H9 (cell line): ENCODE measurements around the gene EHHADH. TPM values are rescaled to one million over a fixed set of nuclear protein-coding genes. Genes with fewer than 3 reads are reported as not detected.
"Not testable (repeated sequence)": the region's sequence is repeated elsewhere in the genome, so short reads cannot be mapped to it uniquely, and the experiment has no call there.

Experiments used
- DNase-seq: peaks from one replicate; pipeline ENCODE4 v3.0.0-alpha.2; 2017
- H2AFZ ChIP-seq: one replicate; pipeline ENCODE4 v1.6.1; 2013; ENCODE audit warnings: mild to moderate bottlenecking, low read length, control low read depth, moderate library complexity
- H2AK5ac ChIP-seq: 2 replicates; pipeline ENCODE4 v1.6.1; 2013; ENCODE audit warnings: low read length, control low read depth, mixed read lengths; ENCODE audit not compliant: insufficient read length
- H2BK120ac ChIP-seq: one replicate; pipeline ENCODE4 v1.6.1; 2013; ENCODE audit warnings: low read depth, mild to moderate bottlenecking, low read length, control low read depth, inconsistent platforms; ENCODE audit not compliant: poor library complexity, severe bottlenecking
- H2BK12ac ChIP-seq: 2 replicates; pipeline ENCODE4 v1.6.1; 2013; ENCODE audit warnings: low read length, control low read depth, mixed read lengths, low read depth; ENCODE audit not compliant: insufficient read length
- H2BK15ac ChIP-seq: 2 replicates; pipeline ENCODE4 v1.6.1; 2013; ENCODE audit warnings: low read depth, low read length, control low read depth
- H2BK20ac ChIP-seq: one replicate; pipeline ENCODE4 v1.6.1; 2013; ENCODE audit warnings: low read depth, mild to moderate bottlenecking, low read length, control low read depth, inconsistent platforms; ENCODE audit not compliant: poor library complexity, severe bottlenecking
- H2BK5ac ChIP-seq: 2 replicates; pipeline ENCODE4 v1.6.1; 2013; ENCODE audit warnings: low read length, control low read depth, mixed read lengths; ENCODE audit not compliant: insufficient read length
- H3K14ac ChIP-seq: 2 replicates; pipeline ENCODE4 v1.6.1; 2013; ENCODE audit warnings: low read length, control low read depth; ENCODE audit not compliant: insufficient read depth
- H3K18ac ChIP-seq: 2 replicates; pipeline ENCODE4 v1.6.1; 2013; ENCODE audit warnings: low read depth, mild to moderate bottlenecking, mixed read lengths, low read length, control low read depth; ENCODE audit not compliant: insufficient read length
- H3K23ac ChIP-seq: 2 replicates; pipeline ENCODE4 v1.6.1; 2013; ENCODE audit warnings: low read length, control low read depth, mixed read lengths, low read depth; ENCODE audit not compliant: insufficient read length
- H3K23me2 ChIP-seq: 2 replicates; pipeline ENCODE4 v1.6.1; 2013; ENCODE audit warnings: low read depth, mild to moderate bottlenecking, mixed read lengths, low read length, control low read depth; ENCODE audit not compliant: insufficient read length, poor library complexity, severe bottlenecking
- H3K27ac ChIP-seq: 2 replicates; pipeline ENCODE4 v1.5.1; 2013; ENCODE audit warnings: low read length, control low read depth, mixed read lengths, low read depth; ENCODE audit not compliant: insufficient read length
- H3K27me3 ChIP-seq: 2 replicates; pipeline ENCODE4 v1.6.1; 2013; ENCODE audit warnings: low read length, control low read depth, inconsistent platforms; ENCODE audit not compliant: insufficient read depth
- H3K4ac ChIP-seq: 2 replicates; pipeline ENCODE4 v1.6.1; 2013; ENCODE audit warnings: low read depth, mild to moderate bottlenecking, control low read depth, inconsistent platforms, low read length, moderate library complexity
- H3K4me1 ChIP-seq: 2 replicates; pipeline ENCODE4 v1.6.1; 2013; ENCODE audit warnings: low read length, control low read depth, inconsistent platforms; ENCODE audit not compliant: insufficient read depth
- H3K4me2 ChIP-seq: 2 replicates; pipeline ENCODE4 v1.6.1; 2013; ENCODE audit warnings: low read length, control low read depth, mixed read lengths; ENCODE audit not compliant: insufficient read length, insufficient read depth
- H3K56ac ChIP-seq: 2 replicates; pipeline ENCODE4 v1.6.1; 2013; ENCODE audit warnings: low read depth, mild to moderate bottlenecking, mixed read lengths, low read length, control low read depth; ENCODE audit not compliant: insufficient read length
- H3K79me1 ChIP-seq: 2 replicates; pipeline ENCODE4 v1.6.1; 2013; ENCODE audit warnings: low read depth, mild to moderate bottlenecking, moderate library complexity, low read length, control low read depth, inconsistent platforms; ENCODE audit not compliant: insufficient read depth, poor library complexity, severe bottlenecking
- H3K79me2 ChIP-seq: 2 replicates; pipeline ENCODE4 v1.6.1; 2013; ENCODE audit warnings: low read length, control low read depth, inconsistent platforms; ENCODE audit not compliant: insufficient read depth
- H3K9ac ChIP-seq: 2 replicates; pipeline ENCODE4 v1.6.1; 2013; ENCODE audit warnings: low read length, control low read depth, mixed read lengths; ENCODE audit not compliant: insufficient read length; ENCODE audit errors: extremely low read depth
- H3K9me3 ChIP-seq: one replicate; pipeline ENCODE4 v1.6.1; 2013; ENCODE audit warnings: low read depth, low read length, inconsistent platforms; ENCODE audit not compliant: control insufficient read depth
- H3T11ph ChIP-seq: one replicate; pipeline ENCODE4 v1.6.1; 2013; ENCODE audit warnings: mild to moderate bottlenecking, low read length, control low read depth, inconsistent platforms
- H4K20me1 ChIP-seq: one replicate; pipeline ENCODE4 v1.6.1; 2013; ENCODE audit not compliant: control insufficient read depth, insufficient read length, insufficient read depth
- H4K5ac ChIP-seq: 2 replicates; pipeline ENCODE4 v1.6.1; 2013; ENCODE audit warnings: low read depth, mild to moderate bottlenecking, mixed read lengths, low read length, control low read depth; ENCODE audit not compliant: insufficient read length
- H4K8ac ChIP-seq: replicated peaks from 2 replicates; pipeline ENCODE4 v1.6.1; 2013; ENCODE audit warnings: low read length, control low read depth, mixed read lengths, low read depth; ENCODE audit not compliant: insufficient read length
- H4K91ac ChIP-seq: 2 replicates; pipeline ENCODE4 v1.6.1; 2013; ENCODE audit warnings: low read depth, mild to moderate bottlenecking, moderate library complexity, mixed read lengths, low read length, control low read depth; ENCODE audit not compliant: insufficient read length
- H3K27ac Mint-ChIP-seq, 3 experiments: 2 replicates in 2 of 3; 3 replicates in 1 of 3; pipeline ENCODE4 v1.8.0; 2020 to 2021; ENCODE audit warnings: mixed read lengths in 3 of 3, mild to moderate bottlenecking in 1 of 3, moderate library complexity in 1 of 3
- H3K27me3 Mint-ChIP-seq: 2 replicates; pipeline ENCODE4 v1.8.0; 2021; ENCODE audit warnings: low read depth, mild to moderate bottlenecking, moderate library complexity, mixed read lengths
- H3K36me3 Mint-ChIP-seq, 3 experiments: 2 replicates in 2 of 3; 3 replicates in 1 of 3; pipeline ENCODE4 v1.8.0; 2020 to 2021; ENCODE audit warnings: low read depth in 3 of 3, mixed read lengths in 3 of 3; ENCODE audit not compliant: insufficient read depth in 1 of 3
- H3K4me1 Mint-ChIP-seq, 2 experiments: 2 replicates each; pipeline ENCODE4 v1.8.0; 2020; ENCODE audit warnings: mixed read lengths in 2 of 2
- H3K4me3 Mint-ChIP-seq, 2 experiments: 2 replicates in 1 of 2; 3 replicates in 1 of 2; pipeline ENCODE4 v1.8.0; 2020 to 2021; ENCODE audit warnings: mild to moderate bottlenecking in 2 of 2, mixed read lengths in 2 of 2, moderate library complexity in 1 of 2
- H3K9me3 Mint-ChIP-seq, 2 experiments: 2 replicates in 1 of 2; 3 replicates in 1 of 2; pipeline ENCODE4 v1.8.0; 2020; ENCODE audit warnings: mild to moderate bottlenecking in 2 of 2, mixed read lengths in 2 of 2, moderate library complexity in 1 of 2
- WGBS: extraction: QIAGEN DNeasy Blood & Tissue Kit; methylation state at CpG from one replicate; pipeline ENCODE4 v1.1.7; 2013; ENCODE audit warnings: missing lambda C conversion rate, low lambda C conversion rate, mixed read lengths; ENCODE audit not compliant: insufficient read length; ENCODE audit errors: extremely low coverage; 5-methylcytosine and 5-hydroxymethylcytosine counted together
- total RNA-seq: library from RNA; stranded (reverse); gene quantifications from 2 replicates; pipeline ENCODE4 v1.2.1, GENCODE V29; 2021
- TF ChIP-seq, protein P1 (sequence below): fragments of 200-600 bp; sonication (generic); conservative IDR thresholded peaks from 3 replicates; pipeline ENCODE4 v1.8.0; 2021; ENCODE audit warnings: antibody characterized with exemption, mild to moderate bottlenecking

EHHADH gene
- total RNA-seq, 1 experiment from 2014 or later: 2.1 TPM

DNA sequence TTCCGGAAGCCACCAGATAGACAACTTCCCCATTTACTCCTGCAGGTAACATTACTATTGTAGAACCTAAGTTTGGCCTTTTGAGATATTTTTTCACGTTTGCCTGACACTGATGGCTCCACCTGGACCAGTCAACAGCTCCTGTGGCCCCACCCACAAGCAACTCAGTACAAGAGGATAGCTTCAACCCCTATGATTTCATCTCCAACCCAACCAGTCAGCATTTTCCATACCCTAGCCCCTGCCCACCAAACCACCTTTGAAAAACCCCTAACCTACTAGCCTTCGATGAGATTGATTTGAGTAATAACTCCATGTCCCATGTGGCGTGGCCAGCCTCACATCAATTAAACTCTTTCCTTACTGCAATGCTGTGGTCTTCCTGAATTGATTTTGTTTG lies 950 bp upstream of the EHHADH start:
- Histone ChIP-seq H3K9me3 (no peaks in the 10 kb centered on the region), H3K27ac (no peak overlapping the region), H3K9ac (no peak overlapping the region), H2BK120ac (no peak overlapping the region), H3K79me1 (no peaks in the 10 kb centered on the region), H3K14ac (no peak overlapping the region), H3K4me1 (no peaks in the 10 kb centered on the region), H3K4me2 (no peak overlapping the region), H3K23ac (no peak overlapping the region), H3K18ac (no peak overlapping the region), H4K5ac (no peak overlapping the region), H2BK15ac (no peak overlapping the region), H3K79me2 (no peaks in the 10 kb centered on the region), H2BK12ac (no peak overlapping the region), H3K27me3 (no peaks in the 10 kb centered on the region), H3T11ph (no peak overlapping the region), H2AFZ (no peak overlapping the region), H2AK5ac (no peak overlapping the region), H2BK20ac (no peak overlapping the region), H2BK5ac (no peak overlapping the region), H4K91ac (no peak overlapping the region), H3K4ac (no peak overlapping the region), H4K20me1 (no peaks in the 10 kb centered on the region), H4K8ac (no peak overlapping the region), H3K56ac (no peak overlapping the region), H3K23me2 (peaks cover 4% of the 10 kb centered on the region)
- H3K9me3 Mint-ChIP-seq: peaks cover 20 to 31% of the 10 kb centered on the region in 2 experiments
- TF ChIP-seq, protein P1, sequence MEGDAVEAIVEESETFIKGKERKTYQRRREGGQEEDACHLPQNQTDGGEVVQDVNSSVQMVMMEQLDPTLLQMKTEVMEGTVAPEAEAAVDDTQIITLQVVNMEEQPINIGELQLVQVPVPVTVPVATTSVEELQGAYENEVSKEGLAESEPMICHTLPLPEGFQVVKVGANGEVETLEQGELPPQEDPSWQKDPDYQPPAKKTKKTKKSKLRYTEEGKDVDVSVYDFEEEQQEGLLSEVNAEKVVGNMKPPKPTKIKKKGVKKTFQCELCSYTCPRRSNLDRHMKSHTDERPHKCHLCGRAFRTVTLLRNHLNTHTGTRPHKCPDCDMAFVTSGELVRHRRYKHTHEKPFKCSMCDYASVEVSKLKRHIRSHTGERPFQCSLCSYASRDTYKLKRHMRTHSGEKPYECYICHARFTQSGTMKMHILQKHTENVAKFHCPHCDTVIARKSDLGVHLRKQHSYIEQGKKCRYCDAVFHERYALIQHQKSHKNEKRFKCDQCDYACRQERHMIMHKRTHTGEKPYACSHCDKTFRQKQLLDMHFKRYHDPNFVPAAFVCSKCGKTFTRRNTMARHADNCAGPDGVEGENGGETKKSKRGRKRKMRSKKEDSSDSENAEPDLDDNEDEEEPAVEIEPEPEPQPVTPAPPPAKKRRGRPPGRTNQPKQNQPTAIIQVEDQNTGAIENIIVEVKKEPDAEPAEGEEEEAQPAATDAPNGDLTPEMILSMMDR: no peak
- WGBS: no CpG with 5 or more reads among the region's 4 CpGs
- H3K27me3 Mint-ChIP-seq: peaks cover 5% of the 10 kb centered on the region
- H3K27ac Mint-ChIP-seq: no peak overlapping the region; a peak in 1 of 7 replicates
- no peak for DNase-seq
- peaks cover 4 to 10% (median 8%) of the 10 kb centered on the region in 3 experiments; a peak in 5 of 7 replicates for H3K36me3 Mint-ChIP-seq
- no peak overlapping the region for H3K4me3 Mint-ChIP-seq
- peaks cover 5 to 8% of the 10 kb centered on the region in 2 experiments; a peak in 3 of 4 replicates for H3K4me1 Mint-ChIP-seq

DNA sequence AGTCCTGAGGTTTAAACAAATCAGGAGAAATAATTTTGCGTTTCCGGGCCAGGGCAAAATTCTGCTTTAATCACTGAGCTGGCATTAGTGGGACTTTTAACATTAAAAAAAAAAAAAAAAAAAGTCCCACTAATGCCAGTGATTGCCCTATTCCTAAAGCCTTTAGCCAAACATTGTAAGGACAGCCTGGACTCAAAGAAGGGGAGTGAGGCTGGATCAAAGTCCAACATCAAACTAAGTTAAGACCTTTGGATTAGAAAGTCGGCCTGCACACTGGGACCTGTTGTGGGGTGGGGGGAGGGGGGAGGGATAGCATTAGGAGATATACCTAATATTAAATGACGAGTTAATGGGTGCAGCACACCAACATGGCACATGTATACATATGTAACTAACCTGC lies 716 bp downstream of the EHHADH start:
- not testable (repeated sequence) for DNase-seq, H4K20me1 ChIP-seq, H2BK20ac ChIP-seq, H3K4me3 Mint-ChIP-seq, H3K79me2 ChIP-seq, H3K27me3 Mint-ChIP-seq, H3K56ac ChIP-seq, H3K23ac ChIP-seq, H3K27ac Mint-ChIP-seq, H3K14ac ChIP-seq, H2AFZ ChIP-seq, H2AK5ac ChIP-seq, H3K79me1 ChIP-seq, H3K4me1 ChIP-seq, H2BK15ac ChIP-seq, H4K91ac ChIP-seq, H4K8ac ChIP-seq, H4K5ac ChIP-seq, H3K9me3 ChIP-seq, H2BK12ac ChIP-seq, H2BK5ac ChIP-seq, H3K23me2 ChIP-seq, H3K4me1 Mint-ChIP-seq, H3T11ph ChIP-seq, H2BK120ac ChIP-seq, H3K27ac ChIP-seq, H3K36me3 Mint-ChIP-seq, H3K4me2 ChIP-seq, H3K4ac ChIP-seq, H3K27me3 ChIP-seq, H3K9ac ChIP-seq, H3K18ac ChIP-seq
- H3K9me3 Mint-ChIP-seq: peaks cover 11 to 17% of the 10 kb centered on the region in 2 experiments
- no CpG with 5 or more reads among the region's 4 CpGs for WGBS
